HEK293 (cell line): ENCODE data around the gene RPS5.

ENCODE experiments used
- CTCF ChIA-PET: fragments of 350-600 bp; formaldehyde crosslinking; extraction: SDS; loops from one replicate; lab custom pipeline; 2021; ENCODE audit warnings: antibody characterized with exemption; lab: Yijun Ruan, JAX
- POLR2A ChIA-PET: fragments of 300-600 bp; formaldehyde crosslinking; extraction: SDS; loops from one replicate; lab custom pipeline; 2020; ENCODE audit warnings: antibody characterized with exemption, inconsistent platforms; lab: Yijun Ruan, JAX
- H3K27ac ChIP-seq: fragments of 200-500 bp; sonication (Bioruptor generic); 2 replicates; pipeline ENCODE4 v1.5.1; 2014; ENCODE audit warnings: low read depth, low read length, control low read depth, inconsistent platforms; ENCODE audit errors: extremely low read depth
- H3K36me3 ChIP-seq, 2 experiments: fragments of 200-500 bp in 1 of 2; sonication (Bioruptor generic) in 1 of 2; 1 replicate in 1 of 2; 2 replicates in 1 of 2; pipeline ENCODE4 v1.5.1; 2014 to 2017; ENCODE audit warnings: inconsistent platforms in 2 of 2, low read length in 2 of 2; ENCODE audit not compliant: control insufficient read depth in 2 of 2, insufficient read depth in 1 of 2
- H3K4me1 ChIP-seq: fragments of 200-500 bp; sonication (Bioruptor generic); 2 replicates; pipeline ENCODE4 v1.5.1; 2014; ENCODE audit warnings: mild to moderate bottlenecking, low read length, inconsistent platforms; ENCODE audit not compliant: control insufficient read depth, insufficient read depth
- H3K4me3 ChIP-seq: 2 replicates; pipeline ENCODE4 v1.5.1; 2011; ENCODE audit warnings: low read depth, mild to moderate bottlenecking, control low read depth, low read length, moderate library complexity
- H3K9me3 ChIP-seq: fragments of 200-500 bp; sonication (Bioruptor generic); 2 replicates; pipeline ENCODE4 v1.5.1; 2014; ENCODE audit warnings: low read depth, low read length, inconsistent platforms; ENCODE audit not compliant: control insufficient read depth, insufficient read depth
- GLIS1 ChIP-seq: fragments of 450-650 bp; formaldehyde crosslinking; IDR thresholded peaks from 2 replicates; pipeline ENCODE4 v1.5.1; 2016; ENCODE audit warnings: missing biosample characterization, missing genetic modification characterization
- GLIS2 ChIP-seq: fragments of 450-650 bp; formaldehyde crosslinking; IDR thresholded peaks from 2 replicates; pipeline ENCODE4 v1.5.1; 2016; ENCODE audit warnings: missing biosample characterization, missing genetic modification characterization
- HOXC10 ChIP-seq: sonication (generic); formaldehyde crosslinking; IDR thresholded peaks from 2 replicates; pipeline ENCODE4 v1.8.1; 2023; ENCODE audit warnings: mild to moderate bottlenecking, missing genetic modification reagents
- IKZF3 ChIP-seq: fragments of 450-650 bp; IDR thresholded peaks from 2 replicates; pipeline ENCODE4 v1.5.0; 2018; ENCODE audit warnings: missing biosample characterization, mild to moderate bottlenecking, missing genetic modification characterization, moderate library complexity
- KLF1 ChIP-seq: fragments of 450-650 bp; formaldehyde crosslinking; IDR thresholded peaks from 2 replicates; pipeline ENCODE4 v1.5.1; 2016; ENCODE audit warnings: missing biosample characterization, missing genetic modification characterization
- KLF17 ChIP-seq: fragments of 450-650 bp; formaldehyde crosslinking; IDR thresholded peaks from 2 replicates; pipeline ENCODE4 v1.5.1; 2016; ENCODE audit warnings: missing biosample characterization, missing genetic modification characterization
- KLF8 ChIP-seq: fragments of 450-650 bp; formaldehyde crosslinking; IDR thresholded peaks from 2 replicates; pipeline ENCODE4 v1.5.1; 2016; ENCODE audit warnings: missing biosample characterization, missing genetic modification characterization
- MZF1 ChIP-seq: fragments of 450-650 bp; formaldehyde crosslinking; IDR thresholded peaks from 2 replicates; pipeline ENCODE4 v1.5.1; 2017; ENCODE audit warnings: missing biosample characterization, missing genetic modification characterization, borderline replicate concordance
- PRDM10 ChIP-seq: fragments of 450-650 bp; formaldehyde crosslinking; IDR thresholded peaks from 2 replicates; pipeline ENCODE4 v1.5.1; 2016; ENCODE audit warnings: missing biosample characterization, missing genetic modification characterization
- SCRT2 ChIP-seq: fragments of 450-650 bp; formaldehyde crosslinking; IDR thresholded peaks from 2 replicates; pipeline ENCODE4 v1.5.1; 2016; ENCODE audit warnings: missing biosample characterization, missing genetic modification characterization
- SP2 ChIP-seq: fragments of 450-650 bp; formaldehyde crosslinking; IDR thresholded peaks from 2 replicates; pipeline ENCODE4 v1.5.1; 2016; ENCODE audit warnings: missing biosample characterization, missing genetic modification characterization
- YY1 ChIP-seq: fragments of 450-650 bp; formaldehyde crosslinking; IDR thresholded peaks from 2 replicates; pipeline ENCODE4 v1.5.1; 2018; ENCODE audit warnings: missing biosample characterization, missing genetic modification characterization
- ZIC2 ChIP-seq: fragments of 450-650 bp; formaldehyde crosslinking; IDR thresholded peaks from 2 replicates; pipeline ENCODE4 v1.5.1; 2016; ENCODE audit warnings: missing biosample characterization, missing genetic modification characterization
- ZNF138 ChIP-seq: fragments of 450-650 bp; formaldehyde crosslinking; IDR thresholded peaks from 2 replicates; pipeline ENCODE4 v1.5.1; 2016; ENCODE audit warnings: missing biosample characterization, missing genetic modification characterization, borderline replicate concordance
- ZNF366 ChIP-seq: fragments of 450-650 bp; formaldehyde crosslinking; conservative IDR thresholded peaks from 2 replicates; pipeline ENCODE4 v1.5.1; 2016; ENCODE audit warnings: missing biosample characterization, missing genetic modification characterization
- ZNF391 ChIP-seq: fragments of 450-650 bp; formaldehyde crosslinking; IDR thresholded peaks from 2 replicates; pipeline ENCODE4 v1.5.1; 2016; ENCODE audit warnings: low read depth, missing biosample characterization, missing genetic modification characterization, borderline replicate concordance
- ZNF398 ChIP-seq: fragments of 450-650 bp; formaldehyde crosslinking; IDR thresholded peaks from 2 replicates; pipeline ENCODE4 v1.5.1; 2017; ENCODE audit warnings: missing biosample characterization, missing genetic modification characterization
- ZNF449 ChIP-seq: fragments of 450-650 bp; formaldehyde crosslinking; IDR thresholded peaks from 2 replicates; pipeline ENCODE4 v1.5.1; 2017; ENCODE audit warnings: missing biosample characterization, mild to moderate bottlenecking, missing genetic modification characterization, moderate library complexity
- ZNF664 ChIP-seq: fragments of 450-650 bp; formaldehyde crosslinking; IDR thresholded peaks from 2 replicates; pipeline ENCODE4 v1.5.1; 2016; ENCODE audit warnings: missing biosample characterization, missing genetic modification characterization

The RPS5 gene

GRCh38 chr19:58394821-58395219 lies 7.8 kb downstream of the RPS5 start:
- H3K4me3 ChIP-seq: no peak overlapping the region
- TF ChIP-seq KLF1 (tag by site-specific recombination) (peak; percentile 66; the same call in 1 of the 2 replicates), ZNF391 (tag by site-specific recombination) (no peak), PRDM10 (peak; percentile 20), KLF8 (tag by site-specific recombination) (peak; percentile 9; the same call in 1 of the 2 replicates), ZNF664 (tag by site-specific recombination) (no peak), SCRT2 (tag by site-specific recombination) (0 out of 2 replicates have a peak, but pooled peaks have one; percentile 25), HOXC10 (CRISPR knock-in tag) (no peak), GLIS1 (tag by site-specific recombination) (peak; percentile 77), GLIS2 (tag by site-specific recombination) (no peak), ZIC2 (tag by site-specific recombination) (peak; percentile 78), KLF17 (tag by site-specific recombination) (peak; percentile 21; the same call in 1 of the 2 replicates)
- CTCF ChIA-PET: interaction anchor here (0.5 to 0.6 kb wide), 2 partner anchors 73 to 186 kb away, joined by 3 read pairs; no protein-coding TSS in a partner anchor
- H3K27ac ChIP-seq: no peak overlapping the region
- no peaks in the 10 kb centered on the region for H3K9me3 ChIP-seq
- peaks cover 47 to 63% of the 10 kb centered on the region in 2 experiments for H3K36me3 ChIP-seq
- POLR2A ChIA-PET: interaction anchor here (1.1 to 2.1 kb wide), 4 partner anchors 13 to 126 kb away, joined by 3 to 7 read pairs (median 4); partner anchors contain the start of genes ZNF497 and ZNF584
- H3K4me1 ChIP-seq: no peaks in the 10 kb centered on the region

GRCh38 chr19:58395220-58395978 lies 8.3 kb downstream of the RPS5 start, which contains the start of gene RNF225:
RNF225 (plus strand) TSS chr19:58395656; CDS start chr19:58396090, 434 bp downstream.
- ChIA-PET POLR2A (interaction anchor here (1.1 to 2.1 kb wide), 4 partner anchors 13 to 126 kb away, joined by 3 to 7 read pairs (median 4); partner anchors contain the start of genes ZNF497 and ZNF584), CTCF (interaction anchor here (0.5 to 0.6 kb wide), 2 partner anchors 74 to 185 kb away, joined by 3 read pairs; no protein-coding TSS in a partner anchor)
- Histone ChIP-seq H3K4me3 (no peak within 1 kb of the TSS), H3K27ac (no peak within 1 kb of the TSS), H3K9me3 (no peaks in the 10 kb centered on the region), H3K36me3 (peaks cover 42 to 57% of the 10 kb centered on the region in 2 experiments), H3K4me1 (no peaks in the 10 kb centered on the region)
- TF ChIP-seq IKZF3 (tag by site-specific recombination): 0 out of 2 replicates have a peak, but pooled peaks have one; percentile 45
- TF ChIP-seq ZNF366 (tag by site-specific recombination): no peak
- TF ChIP-seq ZNF138 (tag by site-specific recombination): no peak
- no peak for TF ChIP-seq YY1 (tag by site-specific recombination)
- TF ChIP-seq KLF1 (tag by site-specific recombination): peak; percentile 13; the same call in 1 of the 2 replicates
- TF ChIP-seq MZF1 (tag by site-specific recombination): peak; percentile 68
- peak; percentile 77 for TF ChIP-seq SP2 (tag by site-specific recombination)
- TF ChIP-seq ZNF398: peak; percentile 43; the same call in 1 of the 2 replicates
- peak; percentile 54 for TF ChIP-seq SCRT2 (tag by site-specific recombination)
- TF ChIP-seq ZNF449 (tag by site-specific recombination): 0 out of 2 replicates have a peak, but pooled peaks have one; percentile 52
- peak; percentile 85 for TF ChIP-seq PRDM10
